GM08714 (cell line): Measurements from ENCODE around the gene DOHH.

Source experiments
- H3K4me3 ChIP-seq: fragments of 200-500 bp; sonication (Bioruptor generic); 2 replicates; pipeline ENCODE4 v1.5.1; 2014; ENCODE audit warnings: mild to moderate bottlenecking, low read length, inconsistent platforms
- ZNF274 ChIP-seq: IDR thresholded peaks from 2 replicates; pipeline ENCODE4 v1.6.1; 2012; ENCODE audit warnings: mild to moderate bottlenecking, low read depth, low read length

DOHH gene

GRCh38 chr19:3492131-3492839, 8.2 kb downstream of the DOHH start:
- H3K4me3 ChIP-seq, result no peak overlapping the region
- TF ChIP-seq ZNF274, result no peak

GRCh38 chr19:3491396-3492119, 8.9 kb downstream of the DOHH start:
- H3K4me3 ChIP-seq, result no peak overlapping the region
- no peak for TF ChIP-seq ZNF274

GRCh38 chr19:3483226-3483628, 17.2 kb downstream of the DOHH start, which contains the start of gene SMIM44:
SMIM44 (minus strand) TSS chr19:3483441; CDS start chr19:3483403, 38 bp downstream.
- TF ChIP-seq ZNF274, result no peak

GRCh38 chr19:3482507-3483225, 17.8 kb downstream of the DOHH start:
- TF ChIP-seq ZNF274, result no peak
- no peak overlapping the region for H3K4me3 ChIP-seq

More at GRCh38 chr19:3483226-3483628, 17.2 kb downstream of the DOHH start, which contains the start of gene SMIM44:
- no peak within 1 kb of the TSS for H3K4me3 ChIP-seq

- TF ChIP-seq ZNF274, result no peak
- no peak overlapping the region for H3K4me3 ChIP-seq
These were observed 19.0 kb downstream of the DOHH start for GRCh38 chr19:3481241-3482090.

- no peak within 1 kb of the TSS for H3K4me3 ChIP-seq
- TF ChIP-seq ZNF274, result no peak
These were observed 19.9 kb downstream of the DOHH start, which contains the start of gene SMIM24 for GRCh38 chr19:3480383-3481091. SMIM24 (minus strand) TSS chr19:3480525; CDS start chr19:3480463, 62 bp downstream.

GRCh38 chr19:3479834-3480215, 20.6 kb downstream of the DOHH start:
- H3K4me3 ChIP-seq, result no peak overlapping the region
- TF ChIP-seq ZNF274, result no peak

- no peak for TF ChIP-seq ZNF274
- no peak overlapping the region for H3K4me3 ChIP-seq
These were observed 21.2 kb downstream of the DOHH start for GRCh38 chr19:3479177-3479833.

- no peak overlapping the region for H3K4me3 ChIP-seq
- TF ChIP-seq ZNF274, result no peak
These were observed 21.9 kb downstream of the DOHH start for GRCh38 chr19:3478409-3479176.

GRCh38 chr19:3477951-3478350, 22.5 kb downstream of the DOHH start:
- no peak for TF ChIP-seq ZNF274
- no peak overlapping the region for H3K4me3 ChIP-seq

- TF ChIP-seq ZNF274, result no peak
These were observed 23.0 kb downstream of the DOHH start for GRCh38 chr19:3477506-3477905.

GRCh38 chr19:3476830-3477229, 23.6 kb downstream of the DOHH start:
- TF ChIP-seq ZNF274, result no peak
- H3K4me3 ChIP-seq, result no peak overlapping the region

More at GRCh38 chr19:3477506-3477905, 23.0 kb downstream of the DOHH start:
- H3K4me3 ChIP-seq, result no peak overlapping the region
